Pancreas (tissue), 10 donors: ENCODE measurements around the gene ZC3H7B. TPM values are rescaled to one million over a fixed set of nuclear protein-coding genes. Genes with fewer than 3 reads are reported as not detected.
"Not testable (repeated sequence)": the region's sequence is repeated elsewhere in the genome, so short reads cannot be mapped to it uniquely, and the experiment has no call there.

Experiments used
- ATAC-seq, 4 donors: fragments of 200-7000 bp; cut with Tn5 transposase; one replicate each; pipeline versions ENCODE4 v1.8.0 to v1.9.1; 2020; ENCODE audit warnings: mild to moderate bottlenecking in 4 of 4, moderate library complexity in 4 of 4
- DNase-seq, 6 donors: peaks; one replicate each; pipeline ENCODE4 v3.0.0-alpha.2; 2020
- FAIRE-seq: peaks from 2 replicates; lab custom pipeline; 2012; peaks lifted over from hg19 to GRCh38; lab: Jason Lieb, UNC
- H3K27ac ChIP-seq, 4 donors: fragments of 200-600 bp; sonication (generic); 1 replicate in 3 of 4; 2 replicates in 1 of 4; pipeline versions ENCODE4 v1.5.0 to v1.8.0; 2020
- H3K27me3 ChIP-seq, 4 donors: fragments of 200-600 bp; one replicate each; pipeline ENCODE4 v1.8.0; 2021
- H3K36me3 ChIP-seq, 3 donors: fragments of 200-600 bp; sonication (generic) in 1 of 3; one replicate each; pipeline versions ENCODE4 v1.5.0 to v1.8.0; 2020 to 2021
- H3K4me1 ChIP-seq, 3 donors: fragments of 200-600 bp; one replicate each; pipeline ENCODE4 v1.8.0; 2021
- H3K4me3 ChIP-seq, 4 donors: fragments of 200-600 bp; sonication (generic) in 2 of 4; one replicate each; pipeline versions ENCODE4 v1.5.0 to v1.8.0; 2020 to 2021
- H3K9me3 ChIP-seq, 4 donors: fragments of 200-600 bp; one replicate each; pipeline ENCODE4 v1.8.0; 2021
- CTCF ChIP-seq, 4 donors: fragments of 200-600 bp; sonication (generic) in 3 of 4; IDR thresholded peaks; one replicate each; pipeline versions ENCODE4 v1.5.0 to v1.8.0; 2021; ENCODE audit warnings: antibody characterized with exemption in 4 of 4
- WGBS, 2 donors: extraction: QIAGEN DNeasy Blood & Tissue Kit; methylation state at CpG; one replicate each; pipeline ENCODE4 v1.1.7; 2013; 5-methylcytosine and 5-hydroxymethylcytosine counted together
- intact Hi-C, 3 donors: fragments of 100-400 bp; cut with DNase I; formaldehyde crosslinking; loops; one replicate each; pipeline versions ENCODE4 v1.11.1 to v1.14.2; 2022
- polyA plus RNA-seq, 2 donors: library from polyadenylated mRNA; stranded (reverse); fragments of 200-250 nt; gene quantifications; one replicate each; pipeline ENCODE4 v1.2.3, GENCODE V29; 2013
- total RNA-seq, 6 donors: library from RNA; stranded (reverse); fragmentation: NEBNext Ultra II Directional in 4 of 6; extraction: Animal tissue kit (Norgen Biotek cat#: 25700) in 4 of 6; gene quantifications; one replicate each; pipeline versions ENCODE4 v1.2.1 to v1.2.4, GENCODE V29; 2021 to 2023
- donor health status: healthy with polysubstance abuse.
- donor health status: DM: no; HTN: no; CAD: no; lungs with moderate emphysema.
- donor health status: DM: no; HTN: no; CAD: no.
- donor health status: control.
- donor health status: control.
- donor health status: Bipolar disorder and iron deficiency.
- donor health status: DM: yes; HTN: yes; CAD: no.
- donor health status: DM: no; HTN: no; CAD: no.
- donor health status: DM: no; HTN: no; CAD: no.
- donor health status: DM: yes; HTN: yes; CAD: no.

The ZC3H7B gene
- total and polyA plus RNA-seq, 8 donors, result 20.9 to 46.8 (median 27.0) TPM

DNA sequence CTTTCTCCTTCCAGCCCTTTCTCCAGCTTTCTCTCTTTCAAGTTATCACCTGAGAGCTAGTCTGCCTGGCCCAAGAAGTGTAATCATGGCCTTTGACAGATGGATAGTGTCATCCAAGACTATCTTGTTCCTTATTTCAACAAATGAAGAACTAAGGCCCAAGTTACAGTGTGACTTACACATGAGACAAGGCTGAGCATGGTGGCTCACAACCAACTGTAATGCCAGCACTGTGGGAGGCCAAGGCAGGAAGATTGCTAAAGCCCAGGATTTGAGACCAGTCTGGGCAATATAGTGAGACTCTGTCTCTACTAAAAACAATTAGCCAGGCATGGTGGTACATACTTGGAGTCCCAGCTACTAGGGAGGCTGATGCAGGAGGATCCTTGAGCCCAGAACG is 11.7 kb upstream of the ZC3H7B start:
- TF ChIP-seq CTCF (IDR thresholded peaks at IDR 0.05), result no peak
- ATAC-seq, result no peak

GRCh38 chr22:41290262-41291221 is 10.8 kb upstream of the ZC3H7B start:
- H3K4me3 ChIP-seq, result no peak overlapping the region
- WGBS, 2 donors, result 65 to 69% methylated on average over 8 of the region's 8 CpGs
- peaks cover 9 to 19% (median 15%) of the 10 kb centered on the region in 3 donors for H3K4me1 ChIP-seq
- peak overlapping the region; percentile 1 to 96 (median 35) for H3K27ac ChIP-seq
- intact Hi-C loops, result no loop called here
- FAIRE-seq (no peak), DNase-seq (peak in 1 of 6 donors; percentile 45), ATAC-seq (no peak)
- H3K27me3 ChIP-seq, result no peaks in the 10 kb centered on the region
- H3K36me3 ChIP-seq, result no peaks in the 10 kb centered on the region
- H3K9me3 ChIP-seq, result no peaks in the 10 kb centered on the region
- TF ChIP-seq CTCF (IDR thresholded peaks at IDR 0.05), result no peak

More for the DNA sequence above, 11.7 kb upstream of the ZC3H7B start:
- FAIRE-seq (no peak), DNase-seq (no peak)
- intact Hi-C loops, result no loop called here
- H3K27ac ChIP-seq, result peak overlapping the region in 3 of 4 donors; percentile 1 to 96 (median 91)
- H3K4me3 ChIP-seq, result no peak overlapping the region
- no peaks in the 10 kb centered on the region for H3K9me3 ChIP-seq
- WGBS, 2 donors, result 84 to 89% methylated on average over 1 of the region's 1 CpG
- H3K27me3 ChIP-seq, result no peaks in the 10 kb centered on the region
- peaks cover 13 to 20% (median 19%) of the 10 kb centered on the region in 3 donors for H3K4me1 ChIP-seq
- no peaks in the 10 kb centered on the region for H3K36me3 ChIP-seq

- intact Hi-C loops, H3K4me1 ChIP-seq, H3K4me3 ChIP-seq, ATAC-seq, H3K27me3 ChIP-seq, FAIRE-seq, H3K9me3 ChIP-seq, H3K27ac ChIP-seq, H3K36me3 ChIP-seq, DNase-seq: not testable (repeated sequence)
- 85% methylated on average over 20 of the region's 28 CpGs; no CpG with 5 or more reads in 1 of the 2 donors for WGBS, 2 donors
Observed at GRCh38 chr22:41294816-41295215, 6.5 kb upstream of the ZC3H7B start.

DNA sequence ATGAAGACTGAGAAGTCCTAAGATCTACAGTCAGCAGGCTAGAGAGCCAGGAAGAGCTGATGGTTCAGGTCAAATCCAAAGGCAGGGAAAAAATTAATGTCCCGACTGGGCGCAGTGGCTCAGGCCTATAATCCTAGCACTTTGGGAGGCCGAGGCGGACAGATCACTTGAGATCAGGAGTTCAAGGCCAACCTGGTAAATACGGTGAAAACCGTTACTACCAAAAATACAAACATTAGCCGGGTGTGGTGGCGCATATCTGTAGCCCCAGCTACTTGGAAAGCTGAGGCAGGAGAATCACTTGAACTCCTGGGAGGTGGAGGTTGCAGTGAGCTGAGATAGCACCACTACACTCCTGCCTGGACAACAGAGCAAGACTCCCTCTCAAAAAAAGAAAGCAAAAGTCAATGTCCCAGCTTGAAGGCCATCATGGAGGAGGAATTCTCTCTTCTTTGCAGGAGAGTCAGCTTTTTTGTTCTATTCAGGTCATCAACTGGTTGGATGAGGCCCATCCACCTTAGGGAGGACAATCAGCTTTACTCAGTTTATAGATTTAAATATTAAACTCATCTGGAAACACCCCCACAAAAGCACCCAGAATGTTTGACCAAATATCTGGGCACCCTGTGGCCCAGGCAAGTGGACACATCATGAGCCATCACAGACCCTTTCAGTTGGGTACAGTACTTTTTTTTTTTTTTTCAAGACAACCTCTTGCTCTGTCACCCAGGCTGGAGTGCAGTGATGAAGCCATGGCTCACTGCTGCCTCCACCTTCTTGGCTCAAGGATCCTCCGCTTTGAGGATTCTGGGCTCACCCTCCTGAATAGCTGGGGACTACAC is 4.3 kb upstream of the ZC3H7B start:
- no peak for FAIRE-seq
- intact Hi-C loops, result no loop called here
- no peaks in the 10 kb centered on the region for H3K27me3 ChIP-seq

More for the DNA sequence above, 4.3 kb upstream of the ZC3H7B start:
- Histone ChIP-seq H3K36me3 (no peaks in the 10 kb centered on the region), H3K4me1 (no peaks in the 10 kb centered on the region), H3K4me3 (no peak overlapping the region), H3K9me3 (no peaks in the 10 kb centered on the region), H3K27ac (no peak overlapping the region)
- TF ChIP-seq CTCF (IDR thresholded peaks at IDR 0.05), result no peak
- WGBS, 2 donors, result 82 to 86% methylated on average over 9 of the region's 9 CpGs
- no peak for DNase-seq
- no peak for ATAC-seq
